SK-N-SH treated with all-trans-retinoic acid at 6 μM for 48 hours (cell line): ENCODE measurements around the gene DGKI.

Source experiments
- CSDC2 ChIP-seq: fragments of 250-450 bp; sonication (Bioruptor Pico); IDR thresholded peaks from 2 replicates; pipeline ENCODE4 v1.5.0; 2020; ENCODE audit warnings: mild to moderate bottlenecking, moderate library complexity
- GLIS3 ChIP-seq: fragments of 250-450 bp; sonication (Bioruptor Pico); IDR thresholded peaks from 2 replicates; pipeline ENCODE4 v1.5.0; 2020; ENCODE audit warnings: mild to moderate bottlenecking, moderate library complexity
- SNAI2 ChIP-seq: fragments of 250-450 bp; sonication (Bioruptor Pico); IDR thresholded peaks from 2 replicates; pipeline ENCODE4 v1.5.0; 2020; ENCODE audit warnings: mild to moderate bottlenecking, moderate library complexity
- ZNF565 ChIP-seq: fragments of 450-650 bp; formaldehyde crosslinking; conservative IDR thresholded peaks from 2 replicates; pipeline ENCODE4 v1.5.0; 2020; ENCODE audit warnings: low read depth, mild to moderate bottlenecking, moderate library complexity
- ZNF8 ChIP-seq: fragments of 450-650 bp; formaldehyde crosslinking; IDR thresholded peaks from 2 replicates; pipeline ENCODE4 v1.5.0; 2020; ENCODE audit warnings: mild to moderate bottlenecking, moderate library complexity
- TF ChIP-seq, protein P1 (sequence below): fragments of 250-450 bp; sonication (Bioruptor Pico); IDR thresholded peaks from 2 replicates; pipeline ENCODE4 v1.5.1; 2020; ENCODE audit warnings: low read depth, mild to moderate bottlenecking, moderate library complexity
- TF ChIP-seq, protein P2 (sequence below): fragments of 250-450 bp; sonication (Bioruptor Pico); IDR thresholded peaks from 2 replicates; pipeline ENCODE4 v1.8.0; 2020; ENCODE audit warnings: mild to moderate bottlenecking, moderate library complexity, borderline replicate concordance

DNA sequence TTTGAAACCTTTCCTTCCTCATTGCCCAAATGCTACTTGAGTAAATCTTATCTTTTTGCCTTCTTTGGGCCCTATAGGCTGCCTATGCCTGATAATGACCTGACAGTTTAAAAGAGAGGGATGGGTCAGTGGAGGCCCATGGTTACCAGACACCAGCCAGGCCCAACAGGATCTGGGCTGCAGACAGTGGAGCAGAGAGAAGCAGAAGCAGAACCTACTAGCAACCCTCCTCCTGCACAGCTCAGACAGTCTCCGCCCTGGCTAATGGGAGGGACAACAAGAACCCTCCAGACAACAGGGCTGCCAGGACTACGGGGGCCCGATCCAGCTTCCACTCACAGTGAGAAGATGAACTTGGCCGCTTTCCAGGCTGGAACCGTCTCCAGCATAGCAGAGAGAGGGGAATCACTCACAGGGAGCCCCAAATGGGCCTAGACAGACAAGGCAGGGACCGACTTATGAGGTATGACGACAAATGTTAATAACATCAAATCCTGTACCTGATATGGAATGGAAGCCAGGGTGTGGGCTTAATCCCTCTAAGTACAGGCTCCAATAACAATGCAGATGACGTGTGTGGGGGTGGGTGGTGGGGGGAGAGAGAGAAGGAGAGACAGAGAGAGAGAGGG lies 31.7 kb upstream of the DGKI start:
- TF ChIP-seq ZNF8 (CRISPR knock-in tag) (no peak), CSDC2 (CRISPR knock-in tag) (no peak), SNAI2 (CRISPR knock-in tag) (no peak), ZNF565 (CRISPR knock-in tag) (no peak), GLIS3 (CRISPR knock-in tag) (no peak)
- TF ChIP-seq, protein P1, sequence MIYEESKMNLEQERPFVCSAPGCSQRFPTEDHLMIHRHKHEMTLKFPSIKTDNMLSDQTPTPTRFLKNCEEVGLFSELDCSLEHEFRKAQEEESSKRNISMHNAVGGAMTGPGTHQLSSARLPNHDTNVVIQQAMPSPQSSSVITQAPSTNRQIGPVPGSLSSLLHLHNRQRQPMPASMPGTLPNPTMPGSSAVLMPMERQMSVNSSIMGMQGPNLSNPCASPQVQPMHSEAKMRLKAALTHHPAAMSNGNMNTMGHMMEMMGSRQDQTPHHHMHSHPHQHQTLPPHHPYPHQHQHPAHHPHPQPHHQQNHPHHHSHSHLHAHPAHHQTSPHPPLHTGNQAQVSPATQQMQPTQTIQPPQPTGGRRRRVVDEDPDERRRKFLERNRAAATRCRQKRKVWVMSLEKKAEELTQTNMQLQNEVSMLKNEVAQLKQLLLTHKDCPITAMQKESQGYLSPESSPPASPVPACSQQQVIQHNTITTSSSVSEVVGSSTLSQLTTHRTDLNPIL (CRISPR knock-in tag) = no peak
- TF ChIP-seq, protein P2, sequence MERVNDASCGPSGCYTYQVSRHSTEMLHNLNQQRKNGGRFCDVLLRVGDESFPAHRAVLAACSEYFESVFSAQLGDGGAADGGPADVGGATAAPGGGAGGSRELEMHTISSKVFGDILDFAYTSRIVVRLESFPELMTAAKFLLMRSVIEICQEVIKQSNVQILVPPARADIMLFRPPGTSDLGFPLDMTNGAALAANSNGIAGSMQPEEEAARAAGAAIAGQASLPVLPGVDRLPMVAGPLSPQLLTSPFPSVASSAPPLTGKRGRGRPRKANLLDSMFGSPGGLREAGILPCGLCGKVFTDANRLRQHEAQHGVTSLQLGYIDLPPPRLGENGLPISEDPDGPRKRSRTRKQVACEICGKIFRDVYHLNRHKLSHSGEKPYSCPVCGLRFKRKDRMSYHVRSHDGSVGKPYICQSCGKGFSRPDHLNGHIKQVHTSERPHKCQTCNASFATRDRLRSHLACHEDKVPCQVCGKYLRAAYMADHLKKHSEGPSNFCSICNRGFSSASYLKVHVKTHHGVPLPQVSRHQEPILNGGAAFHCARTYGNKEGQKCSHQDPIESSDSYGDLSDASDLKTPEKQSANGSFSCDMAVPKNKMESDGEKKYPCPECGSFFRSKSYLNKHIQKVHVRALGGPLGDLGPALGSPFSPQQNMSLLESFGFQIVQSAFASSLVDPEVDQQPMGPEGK (CRISPR knock-in tag) = no peak
